ENCODE data around the gene TNRC18. TPM values are rescaled to one million over a fixed set of nuclear protein-coding genes. Genes with fewer than 3 reads are reported as not detected.

The TNRC18 gene
- total RNA-seq, 1 experiment from 2014 or later, result 159 TPM

DNA sequence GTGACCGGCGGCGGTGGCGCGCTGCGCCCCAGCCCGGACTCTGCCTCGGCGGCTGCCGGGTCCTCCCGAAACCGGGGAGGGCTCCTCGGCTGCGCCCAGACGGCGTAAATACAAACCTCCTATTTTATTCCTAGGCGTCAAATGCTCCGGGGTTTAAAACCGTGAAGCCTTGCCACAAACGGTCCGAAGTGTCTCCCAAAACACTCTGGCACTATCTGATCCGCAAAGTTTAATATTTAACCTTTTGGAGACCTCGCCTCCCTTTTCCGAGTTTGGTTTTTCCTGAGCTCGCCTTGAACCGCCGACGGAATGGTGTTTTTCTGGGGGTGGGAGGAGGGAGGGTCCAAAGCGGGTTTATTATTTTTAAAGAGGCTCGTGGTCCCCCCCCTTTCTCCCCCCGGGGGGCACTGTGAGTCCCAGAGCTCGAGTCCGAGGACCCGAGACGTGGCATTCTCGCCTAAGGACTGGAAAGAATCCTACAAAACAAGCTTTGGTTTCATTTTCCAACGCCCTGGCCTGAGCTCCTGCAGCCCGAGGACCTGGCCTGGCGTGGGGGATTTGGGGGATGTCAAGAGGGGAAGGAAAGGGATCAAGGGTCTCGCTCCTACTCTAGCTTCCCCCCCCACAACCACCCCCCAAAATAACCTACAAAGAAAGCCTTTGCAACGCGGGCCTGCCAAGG is 1.8 kb downstream of the TNRC18 start:
- Histone ChIP-seq H3K4me1 (replicated peaks; ENCODE audit: insufficient read depth) (peaks cover 24% of the 10 kb centered on the region), H3K9me2 (ENCODE audit: insufficient read depth) (no peaks in the 10 kb centered on the region), H3K27ac (peak overlapping the region; percentile 89), H3K79me2 (ENCODE audit: low read depth) (peaks cover 93% of the 10 kb centered on the region), H3K4me3 (peak overlapping the region; percentile 91), H4K20me1 (ENCODE audit: insufficient read depth) (peaks cover 6% of the 10 kb centered on the region), H3K27me3 (ENCODE audit: insufficient read depth, low read depth) (no peaks in the 10 kb centered on the region), H3K36me3 (ENCODE audit: low read depth) (no peaks in the 10 kb centered on the region; the same call in 1 of the 2 replicates), H3F3A (ENCODE audit: insufficient read depth, low read depth) (peaks cover 50% of the 10 kb centered on the region), H3K4me2 (peak overlapping the region; percentile 97), H3K9me3 (ENCODE audit: insufficient read depth, low read depth) (no peaks in the 10 kb centered on the region), H2AFZ (no peak overlapping the region; the same call in 1 of the 2 replicates)
- ChIA-PET POLR2A (ENCODE audit: unreplicated experiment) (interaction anchor here (0.5 to 0.8 kb wide), 4 partner anchors 17 to 931 kb away, joined by 8 to 11 read pairs (median 10); no protein-coding TSS in a partner anchor), CTCF (interaction anchor here (1.3 kb wide), 1 partner anchor 56 kb away, joined by 3 read pairs; no protein-coding TSS in a partner anchor)
- no peak for TF ChIP-seq EZH2 (IDR thresholded peaks at IDR 0.05; ENCODE audit: low read depth)
- TF ChIP-seq, protein P1, sequence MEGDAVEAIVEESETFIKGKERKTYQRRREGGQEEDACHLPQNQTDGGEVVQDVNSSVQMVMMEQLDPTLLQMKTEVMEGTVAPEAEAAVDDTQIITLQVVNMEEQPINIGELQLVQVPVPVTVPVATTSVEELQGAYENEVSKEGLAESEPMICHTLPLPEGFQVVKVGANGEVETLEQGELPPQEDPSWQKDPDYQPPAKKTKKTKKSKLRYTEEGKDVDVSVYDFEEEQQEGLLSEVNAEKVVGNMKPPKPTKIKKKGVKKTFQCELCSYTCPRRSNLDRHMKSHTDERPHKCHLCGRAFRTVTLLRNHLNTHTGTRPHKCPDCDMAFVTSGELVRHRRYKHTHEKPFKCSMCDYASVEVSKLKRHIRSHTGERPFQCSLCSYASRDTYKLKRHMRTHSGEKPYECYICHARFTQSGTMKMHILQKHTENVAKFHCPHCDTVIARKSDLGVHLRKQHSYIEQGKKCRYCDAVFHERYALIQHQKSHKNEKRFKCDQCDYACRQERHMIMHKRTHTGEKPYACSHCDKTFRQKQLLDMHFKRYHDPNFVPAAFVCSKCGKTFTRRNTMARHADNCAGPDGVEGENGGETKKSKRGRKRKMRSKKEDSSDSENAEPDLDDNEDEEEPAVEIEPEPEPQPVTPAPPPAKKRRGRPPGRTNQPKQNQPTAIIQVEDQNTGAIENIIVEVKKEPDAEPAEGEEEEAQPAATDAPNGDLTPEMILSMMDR (conservative IDR thresholded peaks at IDR 0.05), result no peak
- intact Hi-C loops (cut with micrococcal nuclease; ENCODE audit: unreplicated experiment), result no loop called here
- BruUV-seq (replicated peaks), result TSS peak; percentile 13
- peak; percentile 62 to 67 for DNase-seq

DNA sequence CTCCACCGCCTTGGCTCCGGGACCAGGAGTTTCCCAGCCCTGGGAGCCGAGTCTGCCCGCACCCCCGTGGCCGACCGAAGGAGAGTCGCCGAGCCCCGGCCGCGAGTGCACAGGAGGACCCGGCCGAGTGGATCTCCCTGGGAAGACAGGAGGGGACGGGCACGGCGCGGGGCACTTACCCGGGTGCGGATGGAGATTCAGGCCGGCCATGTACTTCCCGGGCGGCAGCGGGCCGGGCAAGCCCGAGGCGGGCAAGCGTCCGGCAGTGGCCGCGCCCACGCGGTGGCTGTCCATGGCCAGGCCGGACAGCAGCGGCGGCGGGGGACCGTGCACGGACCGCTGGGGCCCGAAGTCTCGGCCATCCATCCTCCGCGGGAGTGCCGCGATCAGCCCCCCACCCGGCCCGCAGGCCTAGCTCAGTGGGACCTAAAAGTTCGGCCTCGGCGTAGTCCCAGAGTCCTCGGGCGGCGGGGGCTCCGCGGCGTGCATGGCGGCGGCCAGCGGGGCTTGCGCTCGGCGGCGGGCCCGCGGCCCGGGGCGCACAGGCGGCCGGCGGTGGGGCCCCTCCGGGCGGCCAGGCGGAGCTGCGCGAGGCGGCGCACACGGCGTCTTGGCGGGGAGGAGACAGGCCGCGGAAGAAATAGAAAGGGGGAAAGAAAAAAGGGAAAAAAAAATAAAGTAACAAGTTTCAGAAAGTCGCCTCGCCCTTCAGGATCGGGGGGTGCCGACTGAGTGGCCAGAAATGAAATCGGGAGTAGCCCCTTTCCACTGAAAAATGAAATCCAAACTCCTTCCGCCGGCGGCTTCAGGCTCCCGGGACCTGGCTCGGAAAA is 2.5 kb downstream of the TNRC18 start:
- Histone ChIP-seq H4K20me1 (ENCODE audit: insufficient read depth) (peaks cover 12% of the 10 kb centered on the region), H3K27ac (peak overlapping the region; percentile 89), H3K4me3 (peak overlapping the region; percentile 91), H3K79me2 (ENCODE audit: low read depth) (peaks cover 93% of the 10 kb centered on the region), H3K4me1 (replicated peaks; ENCODE audit: insufficient read depth) (peaks cover 24% of the 10 kb centered on the region), H3F3A (ENCODE audit: insufficient read depth, low read depth) (peaks cover 47% of the 10 kb centered on the region), H3K4me2 (peak overlapping the region; percentile 97), H3K27me3 (ENCODE audit: insufficient read depth, low read depth) (no peaks in the 10 kb centered on the region), H3K36me3 (ENCODE audit: low read depth) (peaks cover 6% of the 10 kb centered on the region), H3K9me3 (ENCODE audit: insufficient read depth, low read depth) (no peaks in the 10 kb centered on the region), H3K9me2 (ENCODE audit: insufficient read depth) (no peaks in the 10 kb centered on the region), H2AFZ (no peak overlapping the region)
- POLR2A ChIA-PET (ENCODE audit: unreplicated experiment), result no interaction called here
- BruUV-seq (replicated peaks), result no TSS peak
- CTCF ChIA-PET, result no interaction called here
- peak in 1 of 2 experiments; percentile 35 for DNase-seq
- intact Hi-C loops (cut with micrococcal nuclease; ENCODE audit: unreplicated experiment), result no loop called here
- TF ChIP-seq, protein P1 (conservative IDR thresholded peaks at IDR 0.05), result no peak
- TF ChIP-seq EZH2 (IDR thresholded peaks at IDR 0.05; ENCODE audit: low read depth), result no peak

DNA sequence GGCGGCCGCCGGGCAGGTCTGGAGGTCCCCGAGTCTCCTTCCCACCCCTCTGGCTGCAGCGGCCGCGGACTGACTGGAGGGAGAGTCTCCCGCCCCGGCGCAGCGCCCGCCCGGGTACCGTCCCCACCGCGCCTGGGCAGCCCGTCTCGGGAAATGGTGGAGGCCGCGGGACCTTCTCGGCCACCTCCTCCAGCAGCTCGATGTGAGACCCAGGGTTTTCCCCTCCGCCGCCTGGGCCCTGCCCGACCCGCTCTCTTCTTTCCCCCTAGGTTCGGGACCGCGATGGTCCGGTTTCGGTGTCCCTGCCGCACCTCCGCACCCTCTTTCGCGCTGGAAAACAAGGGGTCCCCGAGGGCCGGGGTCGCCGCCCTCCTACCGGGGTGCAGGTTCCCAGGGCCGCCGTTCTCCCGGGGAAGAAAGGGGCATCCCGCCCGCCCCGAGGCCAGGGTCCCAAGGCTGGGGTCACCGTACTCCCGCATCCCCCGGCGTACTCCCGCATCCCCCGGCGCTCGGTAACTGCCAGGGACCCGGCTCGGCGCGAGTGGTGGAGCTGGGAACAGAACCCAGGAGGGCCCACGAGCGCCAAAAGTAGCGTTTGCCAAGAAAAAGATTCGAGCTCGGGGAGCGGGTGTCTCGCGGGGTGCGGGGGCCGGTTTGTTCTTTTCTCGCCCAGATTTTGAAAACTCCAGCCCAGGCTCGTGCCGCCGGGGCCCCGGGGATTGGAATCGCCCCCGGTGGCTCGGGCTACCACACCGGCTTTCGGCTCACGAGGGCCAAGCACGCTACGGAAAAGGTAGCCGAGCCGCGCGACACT is 3.4 kb downstream of the TNRC18 start:
- Histone ChIP-seq H2AFZ (no peak overlapping the region), H3K27ac (peak overlapping the region; percentile 89), H3K4me3 (peak overlapping the region; percentile 91), H3K27me3 (ENCODE audit: insufficient read depth, low read depth) (no peaks in the 10 kb centered on the region), H3K79me2 (ENCODE audit: low read depth) (peaks cover 93% of the 10 kb centered on the region), H4K20me1 (ENCODE audit: insufficient read depth) (peaks cover 12% of the 10 kb centered on the region), H3K4me2 (peak overlapping the region; percentile 97), H3K9me2 (ENCODE audit: insufficient read depth) (no peaks in the 10 kb centered on the region), H3K9me3 (ENCODE audit: insufficient read depth, low read depth) (no peaks in the 10 kb centered on the region), H3F3A (ENCODE audit: insufficient read depth, low read depth) (peaks cover 39% of the 10 kb centered on the region), H3K4me1 (replicated peaks; ENCODE audit: insufficient read depth) (peaks cover 24% of the 10 kb centered on the region), H3K36me3 (ENCODE audit: low read depth) (peaks cover 6% of the 10 kb centered on the region)
- ChIA-PET POLR2A (ENCODE audit: unreplicated experiment) (no interaction called here), CTCF (interaction anchor here (0.7 kb wide), 1 partner anchor 147 kb away, joined by 3 read pairs; no protein-coding TSS in a partner anchor)
- intact Hi-C loops (cut with micrococcal nuclease; ENCODE audit: unreplicated experiment), result no loop called here
- DNase-seq, result peak in 1 of 2 experiments; percentile 46
- no TSS peak for BruUV-seq (replicated peaks)
- TF ChIP-seq, protein P1 (conservative IDR thresholded peaks at IDR 0.05), result no peak
- no peak for TF ChIP-seq EZH2 (IDR thresholded peaks at IDR 0.05; ENCODE audit: low read depth)
